Endothelial cell of umbilical vein (primary cell): ENCODE measurements around the gene NOP9. TPM values are rescaled to one million over a fixed set of nuclear protein-coding genes. Genes with fewer than 3 reads are reported as not detected.

ENCODE experiments used
- BruUV-seq: library from RNA; stranded (reverse); fragments of 400-500 nt; replicated peaks from 2 replicates; lab custom pipeline; 2021; lab: Mats Ljungman, UMichigan
- CTCF ChIA-PET: fragments of 300-600, 350-600 bp; sonication (Branson Sonifier 250); formaldehyde crosslinking; loops from one replicate; lab custom pipeline; 2021; ENCODE audit warnings: antibody characterized with exemption, inconsistent platforms; lab: Charles Lee
- POLR2A ChIA-PET: fragments of 300-600, 350-600 bp; sonication (Branson Sonifier 250); formaldehyde crosslinking; loops from one replicate; lab custom pipeline; 2021; ENCODE audit warnings: antibody characterized with exemption, inconsistent platforms; lab: Charles Lee
- DNase-seq: peaks from one replicate; pipeline ENCODE4 v3.0.0-alpha.2; 2011; ENCODE audit warnings: low read depth, low spot score
- FAIRE-seq: peaks from 2 replicates; lab custom pipeline; 2011; peaks lifted over from hg19 to GRCh38; lab: Jason Lieb, UNC
- H2AFZ ChIP-seq: 2 replicates; pipeline ENCODE4 v1.6.0; 2012; ENCODE audit warnings: low read depth, low read length, control low read depth, inconsistent platforms
- H3K27ac ChIP-seq: 2 replicates; pipeline ENCODE4 v1.5.1; 2011; ENCODE audit warnings: low read depth, mild to moderate bottlenecking, control low read depth, low read length, moderate library complexity; ENCODE audit not compliant: insufficient read depth
- H3K27me3 ChIP-seq, 2 experiments: 2 replicates each; pipeline versions ENCODE4 v1.6.0 to v1.6.1; 2011; ENCODE audit warnings: low read length in 2 of 2, mixed read lengths in 1 of 2; ENCODE audit not compliant: control insufficient read depth in 2 of 2, insufficient read depth in 2 of 2
- H3K36me3 ChIP-seq, 2 experiments: 2 replicates in 1 of 2; 3 replicates in 1 of 2; pipeline ENCODE4 v1.5.1; 2011; ENCODE audit warnings: low read length in 2 of 2, mild to moderate bottlenecking in 1 of 2, moderate library complexity in 1 of 2; ENCODE audit not compliant: control insufficient read depth in 2 of 2, insufficient read depth in 2 of 2; ENCODE audit errors: extremely low read depth in 1 of 2
- H3K4me1 ChIP-seq: 3 replicates; pipeline ENCODE4 v1.5.1; 2011; ENCODE audit warnings: mild to moderate bottlenecking, low read length; ENCODE audit not compliant: control insufficient read depth, insufficient read depth; ENCODE audit errors: extremely low read depth
- H3K4me2 ChIP-seq: 2 replicates; pipeline ENCODE4 v1.6.1; 2011; ENCODE audit warnings: low read length, control low read depth, mixed read lengths; ENCODE audit not compliant: insufficient read depth
- H3K4me3 ChIP-seq, 3 experiments: fragments of 200-600 bp in 1 of 3; sonication (generic), shearing (Covaris generic) in 1 of 3; replicated peaks in 1 of 3; 2 replicates each; pipeline ENCODE4 v1.5.1; 2011 to 2016; ENCODE audit warnings: control low read depth in 3 of 3, low read length in 3 of 3, mild to moderate bottlenecking in 2 of 3, inconsistent platforms in 1 of 3, low read depth in 1 of 3, moderate library complexity in 1 of 3; ENCODE audit not compliant: insufficient read depth in 1 of 3
- H3K79me2 ChIP-seq: 2 replicates; pipeline ENCODE4 v1.6.0; 2012; ENCODE audit warnings: low read length, inconsistent platforms; ENCODE audit not compliant: control insufficient read depth, insufficient read depth
- H3K9ac ChIP-seq: replicated peaks from 2 replicates; pipeline ENCODE3; 2011; ENCODE audit warnings: low read length, control low read depth; ENCODE audit not compliant: insufficient read depth; ENCODE audit errors: extremely low read depth
- H3K9me1 ChIP-seq: replicated peaks from 3 replicates; pipeline ENCODE4 v1.6.0; 2011; ENCODE audit warnings: mild to moderate bottlenecking, low read length; ENCODE audit not compliant: control insufficient read depth, insufficient read depth; ENCODE audit errors: extremely low read depth
- H3K9me3 ChIP-seq: replicated peaks from 2 replicates; pipeline ENCODE4 v1.5.1; 2012; ENCODE audit warnings: low read length, inconsistent platforms; ENCODE audit not compliant: control insufficient read depth, insufficient read depth
- H4K20me1 ChIP-seq: replicated peaks from 2 replicates; pipeline ENCODE3; 2011; ENCODE audit warnings: mild to moderate bottlenecking, low read length; ENCODE audit not compliant: control insufficient read depth, insufficient read depth; ENCODE audit errors: extremely low read depth
- EZH2 ChIP-seq: IDR thresholded peaks from 2 replicates; pipeline ENCODE4 v1.6.1; 2012; ENCODE audit warnings: borderline replicate concordance, low read depth, mild to moderate bottlenecking, moderate library complexity, low read length, inconsistent platforms; ENCODE audit not compliant: severe bottlenecking
- FOS ChIP-seq: IDR thresholded peaks from 2 replicates; pipeline ENCODE4 v1.6.1; 2011; ENCODE audit warnings: mild to moderate bottlenecking, low read length, moderate library complexity, borderline replicate concordance; ENCODE audit not compliant: insufficient read depth
- GATA2 ChIP-seq: IDR thresholded peaks from 2 replicates; pipeline ENCODE4 v1.7.0; 2011; ENCODE audit warnings: low read depth, mild to moderate bottlenecking, moderate library complexity, mixed read lengths, low read length; ENCODE audit not compliant: insufficient read length, insufficient read depth
- JUN ChIP-seq: IDR thresholded peaks from 2 replicates; pipeline ENCODE4 v1.6.1; 2011; ENCODE audit warnings: borderline replicate concordance, low read depth; ENCODE audit not compliant: insufficient read length, insufficient read depth
- MYC ChIP-seq: IDR thresholded peaks from one replicate; pipeline ENCODE4 v1.6.1; 2011; ENCODE audit warnings: mild to moderate bottlenecking, low read depth, low read length
- POLR2A ChIP-seq: IDR thresholded peaks from 2 replicates; pipeline ENCODE4 v1.6.1; 2012; ENCODE audit warnings: low read depth, mild to moderate bottlenecking, control low read depth, low read length
- POLR2AphosphoS5 ChIP-seq: IDR thresholded peaks from 2 replicates; pipeline ENCODE4 v1.6.1; 2012; ENCODE audit warnings: low read depth, mild to moderate bottlenecking, control low read depth, low read length, moderate library complexity; ENCODE audit not compliant: insufficient read depth
- dilution Hi-C: fragments of 300-500 bp; cut with MboI; formaldehyde crosslinking; loops from one replicate; pipeline ENCODE4 v1.15.0; 2019; ENCODE audit warnings: low sequenced_read_pairs; ENCODE audit not compliant: extremely low pct_ligation_motif_present
- intact Hi-C: fragments of 100-400 bp; cut with micrococcal nuclease; formaldehyde crosslinking; loops from one replicate; pipeline ENCODE4 v1.10.0; 2022
- polyA plus RNA-seq, 4 experiments: library from polyadenylated mRNA; depleted of rRNA in 3 of 4; stranded (reverse) in 3 of 4; unstranded in 1 of 4; fragments of >200 nt; gene quantifications; 2 replicates each; pipeline versions ENCODE4 v1.2.1 to v1.2.3, GENCODE V29; 2011 to 2012; ENCODE audit warnings: missing spikeins in 1 of 4
- total RNA-seq: library from RNA; stranded (reverse); gene quantifications from 2 replicates; pipeline ENCODE4 v1.2.3, GENCODE V29; 2021
- TF ChIP-seq, protein P1 (sequence below), 2 donors: IDR thresholded peaks; 1 replicate in 1 of 2; 2 replicates in 1 of 2; pipeline ENCODE4 v1.5.1; 2011; ENCODE audit warnings: low read length in 2 of 2, mild to moderate bottlenecking in 2 of 2, moderate library complexity in 2 of 2, control low read depth in 1 of 2, inconsistent platforms in 1 of 2, low read depth in 1 of 2; ENCODE audit not compliant: insufficient read depth in 1 of 2; ENCODE audit errors: extremely low read depth in 1 of 2
- TF ChIP-seq, protein P2 (sequence below): IDR thresholded peaks from 2 replicates; pipeline ENCODE4 v1.6.1; 2011; ENCODE audit not compliant: insufficient read depth, insufficient read length

The NOP9 gene
- total and polyA plus RNA-seq, 2 donors (not counting 3 experiments of a cell fraction or from before 2014, with no cell fraction given): 16.2 to 31.0 TPM

DNA sequence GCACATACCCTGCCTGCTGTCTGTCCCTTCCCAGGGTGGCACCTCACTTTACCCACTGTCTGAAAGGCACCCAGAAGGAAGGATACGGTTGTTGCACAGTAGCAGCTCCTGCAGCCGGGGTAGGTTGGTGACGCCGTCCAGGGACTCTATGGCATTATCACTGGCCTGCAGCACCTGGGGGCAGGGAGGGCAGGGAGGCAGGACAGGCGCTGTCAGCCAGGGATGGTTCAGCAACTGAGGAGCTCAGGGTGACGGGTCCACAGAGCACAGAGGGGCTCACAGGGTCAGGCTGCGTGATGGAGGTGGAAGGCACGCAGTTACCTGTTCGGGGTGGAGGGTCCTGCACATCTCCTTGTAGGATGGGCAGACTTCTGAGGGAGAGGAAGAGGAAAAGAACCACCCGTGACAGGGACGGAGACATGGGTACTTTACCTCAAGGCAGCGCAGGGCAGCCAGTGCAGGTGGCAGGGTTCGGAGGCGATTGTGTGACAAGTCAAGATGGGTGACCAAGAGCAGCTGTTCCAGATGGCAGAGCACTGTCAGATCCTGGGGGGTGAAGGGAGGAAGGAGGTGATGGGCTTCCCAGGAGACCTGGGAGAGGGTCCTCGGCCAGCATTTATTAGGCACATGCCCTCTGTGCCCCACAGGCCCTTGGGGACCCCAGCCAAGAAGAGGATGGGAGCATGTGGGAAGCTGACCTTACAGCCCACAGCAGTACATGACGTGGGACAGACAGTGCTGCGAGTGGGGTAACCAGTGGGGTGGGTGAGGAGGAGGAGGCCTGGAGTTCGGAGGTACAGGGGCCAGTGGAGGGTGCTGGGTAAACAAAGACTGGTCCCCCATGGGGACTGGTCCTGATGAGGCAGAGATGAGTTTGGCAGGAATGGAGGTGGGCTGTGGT, 33.1 kb upstream of the NOP9 start:
- Histone ChIP-seq H4K20me1 (no peaks in the 10 kb centered on the region), H3K4me3 (no peak overlapping the region), H3K27ac (no peak overlapping the region), H3K27me3 (no peaks in the 10 kb centered on the region), H3K4me1 (peaks cover 5% of the 10 kb centered on the region), H3K9me3 (no peaks in the 10 kb centered on the region), H3K4me2 (no peak overlapping the region), H3K79me2 (no peaks in the 10 kb centered on the region), H3K9me1 (no peaks in the 10 kb centered on the region), H3K36me3 (peaks cover 2 to 21% of the 10 kb centered on the region in 2 experiments), H3K9ac (no peak overlapping the region), H2AFZ (no peak overlapping the region)
- ChIA-PET POLR2A (interaction anchor here (0.8 kb wide), 1 partner anchor 13 kb away, joined by 3 read pairs; no protein-coding TSS in a partner anchor), CTCF (interaction anchor here (1.5 kb wide), 1 partner anchor 24 kb away, joined by 4 read pairs; no protein-coding TSS in a partner anchor)
- dilution Hi-C loops: no loop called here
- FAIRE-seq (no peak), DNase-seq (no peak)
- intact Hi-C loops: no loop called here
- BruUV-seq: no TSS peak
- no peak for TF ChIP-seq MYC
- TF ChIP-seq, protein P1, sequence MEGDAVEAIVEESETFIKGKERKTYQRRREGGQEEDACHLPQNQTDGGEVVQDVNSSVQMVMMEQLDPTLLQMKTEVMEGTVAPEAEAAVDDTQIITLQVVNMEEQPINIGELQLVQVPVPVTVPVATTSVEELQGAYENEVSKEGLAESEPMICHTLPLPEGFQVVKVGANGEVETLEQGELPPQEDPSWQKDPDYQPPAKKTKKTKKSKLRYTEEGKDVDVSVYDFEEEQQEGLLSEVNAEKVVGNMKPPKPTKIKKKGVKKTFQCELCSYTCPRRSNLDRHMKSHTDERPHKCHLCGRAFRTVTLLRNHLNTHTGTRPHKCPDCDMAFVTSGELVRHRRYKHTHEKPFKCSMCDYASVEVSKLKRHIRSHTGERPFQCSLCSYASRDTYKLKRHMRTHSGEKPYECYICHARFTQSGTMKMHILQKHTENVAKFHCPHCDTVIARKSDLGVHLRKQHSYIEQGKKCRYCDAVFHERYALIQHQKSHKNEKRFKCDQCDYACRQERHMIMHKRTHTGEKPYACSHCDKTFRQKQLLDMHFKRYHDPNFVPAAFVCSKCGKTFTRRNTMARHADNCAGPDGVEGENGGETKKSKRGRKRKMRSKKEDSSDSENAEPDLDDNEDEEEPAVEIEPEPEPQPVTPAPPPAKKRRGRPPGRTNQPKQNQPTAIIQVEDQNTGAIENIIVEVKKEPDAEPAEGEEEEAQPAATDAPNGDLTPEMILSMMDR (IDR thresholded peaks at IDR 0.05; ENCODE audit: extremely low read depth in 1 of 2, insufficient read depth in 1 of 2, low read depth in 1 of 2, low read length in 2 of 2): no peak
- TF ChIP-seq JUN: no peak
- TF ChIP-seq POLR2AphosphoS5: no peak
- no peak for TF ChIP-seq EZH2
- TF ChIP-seq, protein P2, sequence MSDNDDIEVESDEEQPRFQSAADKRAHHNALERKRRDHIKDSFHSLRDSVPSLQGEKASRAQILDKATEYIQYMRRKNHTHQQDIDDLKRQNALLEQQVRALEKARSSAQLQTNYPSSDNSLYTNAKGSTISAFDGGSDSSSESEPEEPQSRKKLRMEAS: no peak
- no peak for TF ChIP-seq GATA2
- no peak for TF ChIP-seq FOS
- TF ChIP-seq POLR2A: no peak
